WTC11 (cell line): ENCODE data around the gene ACVR1B. TPM values are rescaled to one million over a fixed set of nuclear protein-coding genes. Genes with fewer than 3 reads are reported as not detected.

ENCODE experiments used
- ATAC-seq: fragments of 200-7000 bp; cut with Tn5 transposase; 2 replicates; pipeline ENCODE4 v1.10.0; 2021; ENCODE audit warnings: mild to moderate bottlenecking, moderate library complexity
- CTCF ChIA-PET: fragments of 300-600 bp; sonication (Branson Sonifier 250); formaldehyde crosslinking; loops from one replicate; lab custom pipeline; 2021; ENCODE audit warnings: antibody characterized with exemption; lab: Charles Lee
- POLR2A ChIA-PET: fragments of 350-600 bp; sonication (Branson Sonifier 250); formaldehyde crosslinking; loops from one replicate; lab custom pipeline; 2021; ENCODE audit warnings: antibody characterized with exemption; lab: Charles Lee
- DNase-seq: peaks from one replicate; pipeline ENCODE4 v3.0.0; 2021; ENCODE audit warnings: low spot score
- H3K27ac Mint-ChIP-seq: 2 replicates; pipeline ENCODE4 v1.8.0; 2021; ENCODE audit warnings: mixed read lengths
- H3K27me3 Mint-ChIP-seq: 2 replicates; pipeline ENCODE4 v1.8.0; 2021; ENCODE audit warnings: low read depth, mild to moderate bottlenecking, moderate library complexity, mixed read lengths
- H3K36me3 Mint-ChIP-seq: 2 replicates; pipeline ENCODE4 v1.8.0; 2021; ENCODE audit warnings: mixed read lengths
- H3K4me1 Mint-ChIP-seq: 2 replicates; pipeline ENCODE4 v1.8.0; 2022; ENCODE audit warnings: mixed read lengths
- H3K4me3 Mint-ChIP-seq: 2 replicates; pipeline ENCODE4 v1.8.0; 2021; ENCODE audit warnings: mild to moderate bottlenecking, moderate library complexity, mixed read lengths
- H3K9me3 Mint-ChIP-seq: 2 replicates; pipeline ENCODE4 v1.8.0; 2021; ENCODE audit warnings: mixed read lengths
- AFF4 ChIP-seq: sonication (generic); formaldehyde crosslinking; IDR thresholded peaks from 2 replicates; pipeline ENCODE4 v1.8.1; 2023; ENCODE audit warnings: mild to moderate bottlenecking, missing genetic modification reagents, borderline replicate concordance
- ATF2 ChIP-seq: sonication (generic); formaldehyde crosslinking; IDR thresholded peaks from 2 replicates; pipeline ENCODE4 v1.8.1; 2022; ENCODE audit warnings: low read depth, missing genetic modification reagents, borderline replicate concordance
- ATF3 ChIP-seq: sonication (generic); formaldehyde crosslinking; conservative IDR thresholded peaks from 2 replicates; pipeline ENCODE4 v1.8.1; 2022; ENCODE audit warnings: mild to moderate bottlenecking, missing genetic modification reagents
- CBFB ChIP-seq: sonication (generic); formaldehyde crosslinking; IDR thresholded peaks from 2 replicates; pipeline ENCODE4 v1.8.1; 2022; ENCODE audit warnings: mild to moderate bottlenecking, low read depth, missing genetic modification reagents
- ETV6 ChIP-seq: sonication (generic); formaldehyde crosslinking; IDR thresholded peaks from 2 replicates; pipeline ENCODE4 v1.8.1; 2022; ENCODE audit warnings: mild to moderate bottlenecking, missing genetic modification reagents
- FOXP1 ChIP-seq: sonication (generic); formaldehyde crosslinking; IDR thresholded peaks from 2 replicates; pipeline ENCODE4 v1.8.0; 2022; ENCODE audit warnings: missing genetic modification reagents, mild to moderate bottlenecking, moderate library complexity, borderline replicate concordance
- FOXP4 ChIP-seq: sonication (generic); formaldehyde crosslinking; IDR thresholded peaks from 2 replicates; pipeline ENCODE4 v1.8.0; 2022; ENCODE audit warnings: mild to moderate bottlenecking, missing genetic modification reagents
- JAZF1 ChIP-seq: fragments of 250-450 bp; sonication (Bioruptor Pico); IDR thresholded peaks from 2 replicates; pipeline ENCODE4 v1.9.0; 2021; ENCODE audit warnings: moderate library complexity, mild to moderate bottlenecking, inconsistent platforms
- MXD4 ChIP-seq: fragments of 250-450 bp; sonication (Bioruptor Pico); IDR thresholded peaks from 2 replicates; pipeline ENCODE4 v1.8.0; 2021; ENCODE audit warnings: mild to moderate bottlenecking, moderate library complexity, borderline replicate concordance
- OVOL2 ChIP-seq: fragments of 250-450 bp; sonication (Bioruptor Pico); IDR thresholded peaks from 2 replicates; pipeline ENCODE4 v1.9.0; 2021; ENCODE audit warnings: mild to moderate bottlenecking, borderline replicate concordance
- PREB ChIP-seq: sonication (generic); formaldehyde crosslinking; IDR thresholded peaks from 2 replicates; pipeline ENCODE4 v1.8.1; 2022; ENCODE audit warnings: mild to moderate bottlenecking, missing genetic modification reagents, moderate library complexity, borderline replicate concordance
- PRRX2 ChIP-seq: fragments of 250-450 bp; sonication (Bioruptor Pico); IDR thresholded peaks from 2 replicates; pipeline ENCODE4 v1.8.0; 2021; ENCODE audit warnings: mild to moderate bottlenecking
- SMAD3 ChIP-seq: sonication (generic); formaldehyde crosslinking; IDR thresholded peaks from 2 replicates; pipeline ENCODE4 v1.8.0; 2022; ENCODE audit warnings: missing genetic modification reagents, mild to moderate bottlenecking, borderline replicate concordance
- SMAD4 ChIP-seq: sonication (generic); formaldehyde crosslinking; IDR thresholded peaks from 2 replicates; pipeline ENCODE4 v1.8.0; 2022; ENCODE audit warnings: mild to moderate bottlenecking, missing genetic modification reagents
- SP1 ChIP-seq: sonication (generic); formaldehyde crosslinking; conservative IDR thresholded peaks from 2 replicates; pipeline ENCODE4 v1.8.1; 2022; ENCODE audit warnings: missing genetic modification reagents
- TEAD4 ChIP-seq: sonication (generic); formaldehyde crosslinking; IDR thresholded peaks from 2 replicates; pipeline ENCODE4 v1.8.0; 2022; ENCODE audit warnings: mild to moderate bottlenecking, missing genetic modification reagents
- ZBTB43 ChIP-seq: sonication (generic); formaldehyde crosslinking; IDR thresholded peaks from 2 replicates; pipeline ENCODE4 v1.8.1; 2023; ENCODE audit warnings: mild to moderate bottlenecking, missing genetic modification reagents
- ZNF317 ChIP-seq: sonication (generic); formaldehyde crosslinking; IDR thresholded peaks from 2 replicates; pipeline ENCODE4 v1.8.1; 2023; ENCODE audit warnings: low read depth, mild to moderate bottlenecking, moderate library complexity, missing genetic modification reagents, borderline replicate concordance
- ZNF425 ChIP-seq: fragments of 250-450 bp; sonication (Bioruptor Pico); conservative IDR thresholded peaks from 2 replicates; pipeline ENCODE4 v1.9.0; 2021; ENCODE audit warnings: mild to moderate bottlenecking
- ZNF671 ChIP-seq: fragments of 250-450 bp; sonication (Bioruptor Pico); IDR thresholded peaks from 2 replicates; pipeline ENCODE4 v1.8.0; 2021; ENCODE audit warnings: mild to moderate bottlenecking
- total RNA-seq: library from RNA; stranded (reverse); gene quantifications from 3 replicates; pipeline ENCODE4 v1.2.3, GENCODE V29; 2021

Gene ACVR1B
- total RNA-seq, 1 experiment from 2014 or later, result 24.1 TPM

- ChIA-PET CTCF (interaction anchor here (1.7 to 38.0 kb wide), 3 partner anchors 8 to 38 kb away, joined by 7 to 1431 read pairs (median 7); no protein-coding TSS in a partner anchor), POLR2A (no interaction called here)
- H3K4me1 Mint-ChIP-seq, result no peaks in the 10 kb centered on the region
- peaks cover 37% of the 10 kb centered on the region for H3K36me3 Mint-ChIP-seq
- TF ChIP-seq PRRX2 (CRISPR knock-in tag), result no peak
- TF ChIP-seq ZNF425 (CRISPR knock-in tag), result no peak
- no peak for TF ChIP-seq FOXP1
- TF ChIP-seq PREB (CRISPR knock-in tag), result no peak
- no peak for TF ChIP-seq TEAD4 (CRISPR knock-in tag)
- TF ChIP-seq FOXP4 (CRISPR knock-in tag), result no peak
- no peak for TF ChIP-seq JAZF1
- no peak for TF ChIP-seq SMAD4 (CRISPR knock-in tag)
- TF ChIP-seq CBFB (CRISPR knock-in tag), result no peak
- no peak for DNase-seq
- H3K27me3 Mint-ChIP-seq, result no peaks in the 10 kb centered on the region
- ATAC-seq, result no peak
- no peaks in the 10 kb centered on the region for H3K9me3 Mint-ChIP-seq
- no peak overlapping the region for H3K27ac Mint-ChIP-seq
- no peak overlapping the region for H3K4me3 Mint-ChIP-seq
Measured at GRCh38 chr12:51985154-51985835, 33.8 kb downstream of the ACVR1B start.

- no peaks in the 10 kb centered on the region for H3K4me1 Mint-ChIP-seq
- no peaks in the 10 kb centered on the region for H3K9me3 Mint-ChIP-seq
- H3K4me3 Mint-ChIP-seq, result no peak overlapping the region
- no peak for ATAC-seq
- ChIA-PET CTCF (interaction anchor here (38.0 kb wide), 1 partner anchor 36 kb away, joined by 1431 read pairs; no protein-coding TSS in a partner anchor), POLR2A (no interaction called here)
- no peaks in the 10 kb centered on the region for H3K27me3 Mint-ChIP-seq
- DNase-seq, result no peak
- H3K36me3 Mint-ChIP-seq, result peaks cover 28% of the 10 kb centered on the region
- no peak overlapping the region; the same call in 1 of the 2 replicates for H3K27ac Mint-ChIP-seq
- TF ChIP-seq ATF3 (CRISPR knock-in tag) (no peak), ETV6 (no peak), SMAD3 (CRISPR knock-in tag) (no peak), MXD4 (CRISPR knock-in tag) (no peak), ZNF671 (CRISPR knock-in tag) (no peak), ZNF317 (no peak), ZBTB43 (CRISPR knock-in tag) (no peak), OVOL2 (CRISPR knock-in tag) (no peak), SP1 (no peak), ATF2 (CRISPR knock-in tag) (no peak), AFF4 (CRISPR knock-in tag) (no peak)
Measured at GRCh38 chr12:51986834-51987233, 35.3 kb downstream of the ACVR1B start.
